ENCODE data around the gene CPNE5. TPM values are rescaled to one million over a fixed set of nuclear protein-coding genes. Genes with fewer than 3 reads are reported as not detected.

The CPNE5 gene
- total RNA-seq, 2 donors from 2014 or later = 3.9 to 64.5 TPM

- intact Hi-C loops (cut with DNase I) = no loop called here
- 78% methylated on average over 16 of the region's 16 CpGs for WGBS
- no peak overlapping the region for H3K4me3 ChIP-seq
- H3K4me1 ChIP-seq (replicated peaks) = no peaks in the 10 kb centered on the region
- no peaks in the 10 kb centered on the region for H3K9me3 ChIP-seq
- no peaks in the 10 kb centered on the region for H3K27me3 ChIP-seq (replicated peaks; ENCODE audit: insufficient read depth)
- H3K36me3 ChIP-seq = no peaks in the 10 kb centered on the region
- no peak overlapping the region for H3K27ac ChIP-seq
- no peak for DNase-seq (ENCODE audit: low spot score)
- TF ChIP-seq POLR2AphosphoS5 (IDR thresholded peaks at IDR 0.05) (no peak), POLR2A (IDR thresholded peaks at IDR 0.05) (no peak)
These were observed 29.1 kb downstream of the CPNE5 start for GRCh38 chr6:36809941-36810803.

DNA sequence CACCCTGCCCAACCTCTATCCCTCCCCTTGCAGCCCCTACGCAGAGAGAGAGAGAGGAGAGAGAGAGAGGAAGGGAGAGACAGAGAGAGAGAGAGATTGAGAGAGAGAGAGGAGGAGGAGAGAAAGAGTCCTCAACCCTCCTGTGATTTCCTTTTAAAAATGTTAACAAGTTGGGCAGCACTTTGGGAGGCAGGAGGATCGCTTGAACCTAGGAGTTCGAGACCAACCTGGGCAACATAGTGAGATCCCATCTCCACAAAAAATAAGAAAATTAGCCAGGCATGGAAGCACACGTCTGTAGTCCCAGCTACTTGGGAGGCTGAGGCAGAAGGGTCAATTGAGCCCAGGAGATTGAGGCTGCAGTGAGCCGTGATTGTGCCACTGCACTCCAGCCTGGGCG, 30.1 kb downstream of the CPNE5 start:
- Histone ChIP-seq H3K36me3 (no peaks in the 10 kb centered on the region), H3K27me3 (replicated peaks; ENCODE audit: insufficient read depth) (no peaks in the 10 kb centered on the region), H3K9me3 (no peaks in the 10 kb centered on the region), H3K4me3 (no peak overlapping the region), H3K27ac (no peak overlapping the region), H3K4me1 (replicated peaks) (no peaks in the 10 kb centered on the region)
- WGBS = 93% methylated on average over 6 of the region's 6 CpGs
- TF ChIP-seq POLR2A (IDR thresholded peaks at IDR 0.05) (no peak), CTCF (IDR thresholded peaks at IDR 0.05) (no peak), POLR2AphosphoS5 (IDR thresholded peaks at IDR 0.05) (no peak)
- no peak for DNase-seq (ENCODE audit: low spot score)
- intact Hi-C loops (cut with DNase I) = no loop called here

GRCh38 chr6:36808634-36809033, 30.6 kb downstream of the CPNE5 start:
- no peaks in the 10 kb centered on the region for H3K4me1 ChIP-seq (replicated peaks)
- TF ChIP-seq CTCF (IDR thresholded peaks at IDR 0.05) (no peak), POLR2A (IDR thresholded peaks at IDR 0.05) (no peak), POLR2AphosphoS5 (IDR thresholded peaks at IDR 0.05) (no peak)
- intact Hi-C loops (cut with DNase I) = no loop called here
- H3K9me3 ChIP-seq = no peaks in the 10 kb centered on the region
- H3K4me3 ChIP-seq = no peak overlapping the region
- DNase-seq (ENCODE audit: low spot score) = no peak
- H3K27me3 ChIP-seq (replicated peaks; ENCODE audit: insufficient read depth) = no peaks in the 10 kb centered on the region
- no peaks in the 10 kb centered on the region for H3K36me3 ChIP-seq
- no peak overlapping the region for H3K27ac ChIP-seq
- WGBS = 94% methylated on average over 5 of the region's 5 CpGs

DNA sequence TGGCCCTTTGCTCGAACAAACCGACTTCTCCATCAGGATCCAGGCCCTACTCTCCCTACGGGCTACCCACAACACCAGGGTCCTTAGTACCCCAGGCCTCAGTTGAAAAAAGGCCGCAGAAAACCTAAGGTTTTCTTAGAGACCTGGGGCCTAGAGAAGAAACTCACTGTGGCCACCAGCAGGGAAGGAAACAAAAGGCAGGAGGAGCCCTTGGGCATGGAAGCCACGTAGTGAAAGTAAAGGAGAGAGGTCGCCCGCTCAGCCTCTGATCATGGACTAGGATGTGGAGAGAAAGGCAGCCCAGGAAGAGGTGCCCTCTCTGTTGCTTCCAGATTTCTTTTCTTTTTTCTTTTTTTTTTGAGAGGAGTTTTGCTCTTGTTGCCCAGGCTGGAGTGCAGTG, 31.5 kb downstream of the CPNE5 start:
- TF ChIP-seq POLR2A (IDR thresholded peaks at IDR 0.05) (no peak), CTCF (IDR thresholded peaks at IDR 0.05) (no peak), POLR2AphosphoS5 (IDR thresholded peaks at IDR 0.05) (no peak)
- DNase-seq (ENCODE audit: low spot score) = no peak
- Histone ChIP-seq H3K36me3 (no peaks in the 10 kb centered on the region), H3K27me3 (replicated peaks; ENCODE audit: insufficient read depth) (no peaks in the 10 kb centered on the region), H3K4me3 (no peak overlapping the region), H3K4me1 (replicated peaks) (no peaks in the 10 kb centered on the region), H3K27ac (no peak overlapping the region), H3K9me3 (no peaks in the 10 kb centered on the region)
- WGBS = 98% methylated on average over 7 of the region's 7 CpGs
- intact Hi-C loops (cut with DNase I) = no loop called here

GRCh38 chr6:36807143-36807542, 32.1 kb downstream of the CPNE5 start:
- no peak for DNase-seq (ENCODE audit: low spot score)
- Histone ChIP-seq H3K27me3 (replicated peaks; ENCODE audit: insufficient read depth) (no peaks in the 10 kb centered on the region), H3K4me1 (replicated peaks) (no peaks in the 10 kb centered on the region), H3K4me3 (no peak overlapping the region), H3K9me3 (no peaks in the 10 kb centered on the region), H3K36me3 (no peaks in the 10 kb centered on the region), H3K27ac (no peak overlapping the region)
- TF ChIP-seq POLR2AphosphoS5 (IDR thresholded peaks at IDR 0.05) = no peak
- TF ChIP-seq POLR2A (IDR thresholded peaks at IDR 0.05) = no peak
- no peak for TF ChIP-seq CTCF (IDR thresholded peaks at IDR 0.05)
- WGBS = 87% methylated on average over 5 of the region's 5 CpGs
- intact Hi-C loops (cut with DNase I) = no loop called here

Measured in prostate gland (tissue), 2 donors.